GM21360 (cell line): ENCODE data around the gene MAJIN.

ENCODE experiments used
- ATAC-seq: cut with Tn5 transposase; IDR thresholded peaks from one replicate; pipeline ENCODE4 v1.9.1; 2021; ENCODE audit warnings: mild to moderate bottlenecking, moderate library complexity; ENCODE audit not compliant: unreplicated experiment

The MAJIN gene

DNA sequence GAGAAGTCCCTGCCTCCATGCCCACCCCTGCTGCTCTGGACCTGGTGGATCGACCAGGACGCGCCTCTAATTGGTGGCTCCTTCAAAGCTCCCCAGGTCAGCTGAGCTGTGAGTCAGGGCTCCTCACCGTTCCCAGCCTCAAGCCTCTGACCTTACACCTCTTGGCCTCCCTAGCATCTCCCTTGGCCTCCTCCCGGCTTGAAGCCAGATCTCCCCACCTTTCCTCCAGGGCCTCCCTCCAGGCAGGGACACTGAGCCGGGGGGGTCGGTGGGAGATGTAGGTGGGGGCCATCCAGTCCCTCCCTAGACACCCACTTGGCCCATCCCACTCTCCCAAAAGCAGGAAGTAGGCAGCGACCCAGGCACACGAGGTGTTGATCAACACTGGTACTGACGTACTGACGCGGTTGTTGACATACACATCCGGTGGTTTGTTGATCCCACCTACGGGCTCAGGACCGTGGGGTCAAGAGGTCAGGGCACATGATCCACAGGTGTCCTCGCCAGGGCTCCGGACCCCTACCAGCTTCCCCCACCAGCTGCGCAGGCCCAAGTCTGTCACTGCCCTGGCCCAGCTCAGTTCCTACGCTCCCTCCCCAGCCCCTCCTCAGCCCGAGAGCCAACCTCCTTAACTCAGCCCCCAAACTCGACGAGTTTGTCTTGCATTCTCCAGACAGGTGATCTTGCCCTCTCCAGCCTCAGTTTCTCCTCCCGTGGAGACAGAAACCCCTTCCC lies 55.7 kb downstream of the MAJIN start:
- ATAC-seq: no peak

- no peak for ATAC-seq
Measured at GRCh38 chr11:64915376-64915887, 56.5 kb downstream of the MAJIN start.

GRCh38 chr11:64914123-64914522 lies 57.8 kb downstream of the MAJIN start:
- no peak for ATAC-seq

GRCh38 chr11:64913171-64913727 lies 58.7 kb downstream of the MAJIN start:
- no peak for ATAC-seq

- no peak for ATAC-seq
Measured at GRCh38 chr11:64911689-64912088, 60.2 kb downstream of the MAJIN start.

DNA sequence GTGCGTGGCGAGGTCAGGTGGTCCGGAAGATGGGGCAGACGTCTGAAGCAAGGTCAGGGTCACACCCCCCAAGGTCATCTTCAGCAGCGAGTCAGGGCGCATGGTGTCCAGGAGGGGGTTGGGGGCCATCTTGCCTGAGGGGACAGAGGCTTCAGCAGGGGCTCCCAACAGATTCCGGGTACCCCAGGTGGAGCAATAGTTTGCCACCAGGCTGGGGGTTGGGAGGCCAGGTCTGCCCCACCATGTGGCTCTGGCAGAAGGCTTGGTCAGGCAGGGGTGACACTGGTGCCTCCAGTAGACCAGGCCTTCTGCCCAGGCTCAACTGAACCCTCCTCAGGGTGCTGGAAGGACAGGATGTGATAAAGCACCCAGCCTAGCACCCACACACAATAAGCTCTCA lies 60.8 kb downstream of the MAJIN start:
- no peak for ATAC-seq

DNA sequence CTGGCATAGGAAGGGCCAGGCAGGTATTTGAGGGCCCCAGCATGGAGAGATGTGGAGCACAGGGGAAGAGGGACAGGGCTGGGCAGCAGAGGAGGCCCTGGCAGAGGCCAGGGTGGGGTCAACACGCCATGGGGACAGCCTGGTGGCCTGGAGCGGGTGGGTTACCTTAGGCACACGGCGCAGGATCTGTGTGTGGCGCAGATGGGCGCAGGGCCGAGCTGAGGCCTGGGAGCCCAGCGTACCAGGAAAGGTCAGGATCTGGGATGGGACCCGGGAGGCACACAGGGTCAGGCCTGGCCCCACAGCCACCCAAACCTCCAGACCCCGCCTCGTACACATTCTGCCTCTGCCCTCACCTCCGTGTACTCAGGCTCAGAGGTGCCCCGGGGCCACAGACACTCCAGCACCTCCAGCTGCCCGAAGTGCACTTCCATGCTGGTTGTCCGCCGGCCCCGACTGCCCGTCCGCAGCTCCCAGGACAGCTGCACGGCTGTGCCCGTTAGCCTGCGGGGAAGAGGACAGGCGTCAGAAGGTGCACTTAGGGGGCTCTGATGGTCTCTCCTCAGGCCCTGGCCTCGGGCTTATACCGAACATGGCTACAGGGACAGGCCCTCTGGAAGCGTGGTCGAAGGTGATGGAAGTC lies 61.3 kb downstream of the MAJIN start:
- ATAC-seq: no peak

- no peak for ATAC-seq
Measured at GRCh38 chr11:64909653-64910343, 62.1 kb downstream of the MAJIN start.

- ATAC-seq: no peak
Measured at GRCh38 chr11:64908766-64909165, 63.1 kb downstream of the MAJIN start.

DNA sequence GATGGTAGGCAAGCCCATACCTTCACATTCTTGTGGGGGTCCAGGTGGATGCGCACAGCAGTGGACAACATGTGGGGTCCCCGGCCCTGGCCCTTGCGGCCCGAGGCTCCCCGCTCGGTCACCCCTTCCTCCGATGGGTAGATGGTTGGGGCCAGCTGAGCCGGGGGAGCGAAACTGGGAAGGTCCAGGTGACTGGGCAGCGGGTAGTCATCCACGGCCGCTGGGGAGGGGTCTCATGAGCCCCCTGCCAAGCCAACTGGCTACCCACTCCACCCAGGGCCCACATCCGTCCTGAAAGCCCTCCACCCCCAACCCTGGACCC lies 65.6 kb downstream of the MAJIN start:
- no peak for ATAC-seq

DNA sequence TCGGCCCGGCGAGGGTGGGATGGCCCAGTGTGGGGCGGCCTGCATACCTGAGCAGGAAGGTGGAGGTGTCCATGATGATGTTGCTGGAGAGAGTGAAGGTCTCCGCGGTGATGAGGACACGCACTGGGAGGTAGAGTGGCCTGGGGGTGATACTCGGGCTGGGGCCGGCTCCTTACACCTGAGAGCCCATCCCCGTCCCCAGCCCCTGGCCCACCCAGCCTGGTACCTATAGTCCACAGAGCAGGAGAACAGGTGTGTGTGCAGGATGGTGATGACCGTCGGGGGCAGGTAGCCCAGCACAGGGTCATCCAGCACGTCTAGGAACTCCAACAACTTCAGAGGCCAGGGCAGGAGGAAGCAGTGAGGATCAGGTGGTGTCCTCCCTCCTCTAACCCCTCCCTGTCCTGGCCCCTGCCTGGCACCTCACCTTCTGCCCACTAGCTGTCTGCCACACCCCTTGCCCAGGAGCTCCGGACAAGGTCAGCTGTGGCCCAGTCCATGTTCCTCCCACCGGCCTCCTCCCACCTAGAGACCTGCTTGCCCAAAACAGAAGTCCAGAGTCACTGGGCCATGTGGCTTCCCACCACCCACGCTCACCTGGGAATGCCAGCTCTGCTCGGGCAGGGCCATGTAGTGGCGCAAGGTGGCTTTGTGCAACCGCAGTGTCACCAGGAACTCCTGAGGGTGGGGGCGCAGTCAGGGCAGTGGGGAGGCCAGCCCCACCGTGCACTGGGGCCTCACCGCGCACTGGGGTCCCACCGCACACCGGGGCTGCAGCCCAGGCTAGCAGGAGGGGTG lies 66.2 kb downstream of the MAJIN start:
- ATAC-seq: no peak

DNA sequence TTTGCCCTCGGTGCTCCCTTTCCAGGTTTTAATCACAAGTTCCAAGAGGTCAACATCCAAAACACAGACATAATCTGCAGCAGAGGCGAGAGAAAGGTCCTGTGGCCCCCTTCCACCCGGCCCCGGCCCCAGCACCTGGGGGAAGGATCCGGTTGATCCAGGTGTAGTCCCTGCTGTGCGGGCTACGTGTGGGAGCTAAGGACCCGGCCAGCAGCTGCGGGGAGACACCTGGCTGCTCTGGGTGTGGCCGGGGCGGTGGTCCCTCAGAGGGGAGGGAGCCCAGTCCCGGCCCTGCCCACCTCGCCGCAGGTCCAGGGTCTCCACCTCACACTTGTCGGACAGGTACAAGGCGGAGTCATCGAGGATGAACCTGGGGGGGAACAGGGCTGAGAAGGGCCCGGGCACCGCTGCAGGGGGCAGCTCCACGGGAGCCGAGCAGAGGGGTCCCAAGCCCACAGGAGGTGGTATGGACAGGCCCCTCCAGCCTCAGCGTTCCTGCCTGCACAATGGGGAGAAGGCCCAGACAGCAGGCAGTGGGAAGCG lies 68.5 kb downstream of the MAJIN start:
- no peak for ATAC-seq

DNA sequence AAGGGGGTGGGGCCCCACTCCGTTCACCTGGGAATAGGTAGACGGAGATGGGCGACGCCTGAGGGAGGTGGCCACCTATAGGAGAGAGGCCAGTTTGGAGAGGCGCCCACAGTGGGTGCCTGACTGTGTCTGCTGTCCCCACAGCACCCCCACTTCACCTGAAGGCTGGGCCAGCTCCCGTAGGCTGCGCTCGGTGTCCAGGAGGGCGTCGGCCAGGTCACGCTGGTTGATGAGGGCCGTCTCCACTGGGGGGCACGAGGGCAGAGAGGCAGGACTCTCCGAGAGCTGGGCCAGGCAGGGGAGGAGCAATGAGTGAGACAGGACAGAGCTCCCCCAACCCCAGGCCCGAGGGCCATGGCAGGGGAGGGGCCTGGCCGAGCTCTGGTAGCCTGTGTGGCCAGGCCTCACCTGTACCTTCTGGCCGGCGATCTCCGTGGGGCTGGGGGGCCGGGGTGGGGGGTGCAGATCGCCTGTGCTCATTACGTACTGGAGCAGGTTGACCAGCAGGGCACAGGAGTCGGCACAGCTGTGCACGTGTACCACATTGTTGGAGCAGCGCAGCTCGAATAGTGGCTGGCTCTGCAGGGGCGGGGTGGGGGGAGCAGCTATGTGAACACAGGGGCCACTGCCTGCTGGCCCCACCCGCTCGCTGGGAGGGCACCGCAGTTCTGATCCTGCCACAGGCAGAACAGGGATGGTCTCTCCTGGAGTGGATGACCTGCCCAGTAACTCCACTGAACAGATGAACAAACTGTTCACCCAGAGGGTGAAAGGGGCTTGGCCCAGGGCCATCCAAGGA lies 69.6 kb downstream of the MAJIN start:
- no peak for ATAC-seq

DNA sequence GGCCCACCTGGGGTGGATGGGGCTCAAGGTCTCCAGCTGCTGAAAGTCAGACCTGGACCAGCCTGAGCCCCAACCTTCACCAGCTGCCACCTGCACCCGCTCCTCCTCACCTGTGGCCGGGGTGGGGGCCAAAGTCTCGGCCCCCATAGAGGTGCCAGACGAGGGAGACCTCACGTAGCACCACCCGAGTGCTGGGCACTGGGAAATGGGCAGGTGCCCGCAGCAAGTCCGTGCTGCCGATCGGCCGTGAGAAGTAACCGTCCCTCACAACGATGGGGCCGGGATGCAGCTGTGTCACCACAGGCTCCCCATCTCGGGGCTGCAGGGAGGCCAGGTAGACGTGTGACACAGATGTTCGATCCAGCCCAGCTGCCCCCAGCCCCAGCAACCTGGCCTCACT lies 71.1 kb downstream of the MAJIN start:
- ATAC-seq: no peak

DNA sequence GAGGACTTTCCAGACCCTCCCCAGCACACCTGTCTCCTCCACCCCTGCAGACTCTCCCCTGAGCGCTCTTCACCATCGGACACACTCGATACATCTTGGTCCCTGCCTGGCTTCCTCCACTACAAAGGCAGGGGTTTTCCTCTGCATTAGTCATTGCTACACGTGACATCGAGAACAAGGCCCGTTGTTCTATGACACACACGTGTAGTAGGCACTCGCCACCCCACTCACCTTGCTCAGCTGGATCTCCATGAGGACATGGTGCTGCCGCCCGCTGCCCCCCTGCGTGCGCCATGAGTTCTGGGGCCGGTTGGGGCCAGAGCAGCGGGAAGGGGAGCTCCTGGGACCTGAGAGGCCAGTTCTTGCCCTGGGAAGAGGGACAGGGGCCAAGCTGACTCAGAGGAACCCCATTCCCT lies 71.6 kb downstream of the MAJIN start:
- ATAC-seq: no peak

DNA sequence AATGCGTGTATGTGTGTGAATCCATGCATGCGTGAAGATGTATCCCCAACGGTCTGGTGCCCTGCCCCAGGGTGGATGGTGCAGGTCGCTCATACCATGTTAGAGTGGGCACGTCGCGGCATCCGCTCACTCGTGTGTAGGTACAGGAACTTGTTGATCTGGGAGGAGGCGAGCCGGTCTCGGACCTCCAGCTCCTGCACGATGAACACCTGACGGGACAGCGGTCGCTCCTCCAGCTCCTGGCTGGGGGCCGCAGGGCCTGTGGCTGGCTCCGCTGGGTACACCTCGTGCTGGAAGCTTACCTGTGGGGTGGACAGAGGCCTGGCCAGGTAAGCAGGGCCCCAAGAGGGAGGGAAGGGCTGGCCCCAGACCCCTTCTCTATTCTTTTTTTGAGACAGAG lies 73.4 kb downstream of the MAJIN start:
- ATAC-seq: no peak

GRCh38 chr11:64898076-64898445 lies 73.8 kb downstream of the MAJIN start:
- no peak for ATAC-seq

DNA sequence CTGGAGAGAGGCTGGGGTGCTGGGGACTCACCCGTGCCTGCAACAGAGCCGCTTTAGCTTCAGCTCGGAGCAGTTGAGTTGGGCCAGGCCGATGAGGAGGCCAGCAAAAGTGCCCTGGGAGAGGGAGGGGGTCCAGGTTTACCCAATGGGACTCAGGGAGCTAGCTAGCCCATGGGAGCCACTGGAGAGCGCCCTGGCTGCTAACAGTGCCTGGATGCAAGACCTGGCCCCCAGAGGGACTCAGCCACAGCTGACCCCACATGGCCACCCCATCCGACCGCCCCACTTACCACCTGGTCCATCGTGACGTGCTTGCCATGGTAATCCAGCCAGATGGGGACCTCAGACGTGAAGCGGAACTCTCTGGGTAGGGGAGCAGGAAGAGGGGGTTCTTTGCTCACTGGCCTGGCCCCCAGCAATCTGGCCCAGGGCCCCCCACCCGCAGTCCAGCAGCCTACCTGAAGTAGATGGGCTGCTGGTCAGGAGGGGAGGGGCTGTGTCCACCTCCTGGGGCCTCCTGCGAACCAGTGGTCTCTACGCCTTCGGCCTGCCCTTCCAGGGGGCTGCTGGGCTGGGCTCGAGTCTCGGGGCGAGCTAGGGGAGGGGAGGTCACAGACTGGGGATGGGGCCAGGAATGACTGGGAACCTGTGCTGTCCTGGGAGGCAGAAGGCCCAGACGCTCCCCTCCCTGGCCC lies 74.4 kb downstream of the MAJIN start:
- no peak for ATAC-seq

DNA sequence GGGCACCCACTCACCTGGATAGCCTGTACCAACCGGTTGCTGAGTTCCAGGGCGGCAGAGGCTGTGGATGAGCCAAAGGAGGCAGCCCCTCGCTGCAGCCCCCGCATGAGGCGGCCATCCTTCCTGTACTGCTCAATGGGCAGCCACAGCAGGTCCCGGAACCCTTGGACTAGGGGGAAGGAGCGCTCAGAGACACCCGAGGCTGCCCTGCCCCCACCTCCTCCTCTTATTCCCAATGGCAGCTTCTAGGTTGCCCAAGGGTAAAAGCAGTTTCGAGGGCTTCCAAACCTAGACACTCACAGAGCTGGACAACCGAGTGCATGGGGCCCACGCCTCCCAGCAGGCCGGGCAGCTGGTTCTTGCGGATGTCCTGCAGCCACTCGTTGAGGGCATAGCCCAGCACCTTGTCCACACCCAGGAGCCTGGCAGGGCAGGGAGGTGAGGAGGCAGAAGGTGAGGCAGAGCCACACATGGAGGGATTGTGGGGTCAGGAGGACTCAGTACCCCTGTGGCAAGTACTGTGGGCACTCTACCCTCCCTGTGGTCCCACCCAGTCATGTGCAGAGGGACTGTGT lies 75.4 kb downstream of the MAJIN start:
- ATAC-seq: no peak
